HG03095 (cell line): ENCODE data around the gene PTCD1.

Experiments used
- ATAC-seq: cut with Tn5 transposase; IDR thresholded peaks from one replicate; pipeline ENCODE4 v1.9.1; 2021; ENCODE audit warnings: moderate library complexity; ENCODE audit not compliant: unreplicated experiment

PTCD1 gene

DNA sequence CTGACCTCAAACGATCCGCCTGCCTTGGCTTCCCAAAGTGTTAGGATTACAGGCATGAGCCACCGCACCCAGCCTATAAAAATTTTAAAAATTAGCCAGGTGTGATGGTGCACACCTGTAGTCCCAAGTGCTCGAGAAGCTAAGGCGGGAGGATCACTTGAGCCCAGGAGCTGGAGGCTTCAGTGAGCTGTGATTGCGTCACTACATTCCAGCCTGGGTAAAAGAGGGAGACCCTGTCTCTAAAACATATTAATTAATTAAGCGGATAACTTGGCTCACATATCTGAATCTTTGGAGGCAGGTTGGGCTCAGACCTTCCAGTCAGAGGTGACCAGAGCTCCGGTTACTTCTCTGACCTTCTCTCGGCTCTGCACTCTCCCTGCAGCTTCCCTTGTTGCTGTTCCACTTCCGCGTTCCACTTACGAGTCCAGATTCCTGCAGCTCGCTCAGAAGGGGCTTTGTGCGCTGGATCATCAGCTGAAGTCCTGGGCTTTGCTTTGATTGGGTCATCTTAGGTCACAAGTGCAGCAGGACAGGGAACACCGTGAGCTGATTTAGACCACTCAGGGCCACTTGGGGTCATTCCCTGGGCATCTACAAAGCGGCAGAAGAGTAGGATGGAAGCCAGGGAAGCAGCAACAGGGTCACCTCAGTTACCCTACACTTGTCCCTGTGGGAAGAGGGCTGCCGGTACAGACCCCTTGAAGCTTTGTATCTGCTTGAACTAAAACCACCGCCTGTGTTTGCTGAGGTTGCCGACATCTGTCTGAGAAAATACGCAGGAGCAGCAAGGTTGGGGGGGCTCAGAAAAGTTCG lies 66.1 kb downstream of the PTCD1 start:
- ATAC-seq = no peak

DNA sequence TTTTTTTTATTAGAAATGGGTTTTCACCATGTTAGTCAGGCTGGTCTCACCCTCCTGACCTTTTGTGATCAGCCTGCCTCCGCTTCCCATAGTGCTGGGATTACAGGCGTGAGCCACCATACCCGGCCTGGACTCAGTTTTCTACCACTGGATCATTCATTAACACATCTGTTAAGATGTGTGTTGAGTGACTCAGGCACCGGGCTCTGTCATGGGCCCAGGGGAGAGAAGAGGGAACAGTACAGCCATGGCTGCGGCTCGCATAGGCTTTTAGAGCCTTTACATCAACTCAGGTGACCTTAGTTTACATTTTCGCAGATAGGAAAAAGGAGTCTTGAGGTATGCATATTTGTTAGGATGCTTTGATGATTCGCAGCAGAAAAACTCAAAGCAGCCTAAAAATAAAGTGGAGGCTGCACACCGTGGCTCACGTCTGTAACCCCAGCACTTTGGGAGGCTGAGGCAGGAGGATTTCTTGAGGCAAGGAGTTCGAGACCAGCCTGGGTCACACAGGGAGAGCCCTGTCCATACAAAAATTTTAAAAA lies 67.2 kb downstream of the PTCD1 start:
- ATAC-seq = no peak

DNA sequence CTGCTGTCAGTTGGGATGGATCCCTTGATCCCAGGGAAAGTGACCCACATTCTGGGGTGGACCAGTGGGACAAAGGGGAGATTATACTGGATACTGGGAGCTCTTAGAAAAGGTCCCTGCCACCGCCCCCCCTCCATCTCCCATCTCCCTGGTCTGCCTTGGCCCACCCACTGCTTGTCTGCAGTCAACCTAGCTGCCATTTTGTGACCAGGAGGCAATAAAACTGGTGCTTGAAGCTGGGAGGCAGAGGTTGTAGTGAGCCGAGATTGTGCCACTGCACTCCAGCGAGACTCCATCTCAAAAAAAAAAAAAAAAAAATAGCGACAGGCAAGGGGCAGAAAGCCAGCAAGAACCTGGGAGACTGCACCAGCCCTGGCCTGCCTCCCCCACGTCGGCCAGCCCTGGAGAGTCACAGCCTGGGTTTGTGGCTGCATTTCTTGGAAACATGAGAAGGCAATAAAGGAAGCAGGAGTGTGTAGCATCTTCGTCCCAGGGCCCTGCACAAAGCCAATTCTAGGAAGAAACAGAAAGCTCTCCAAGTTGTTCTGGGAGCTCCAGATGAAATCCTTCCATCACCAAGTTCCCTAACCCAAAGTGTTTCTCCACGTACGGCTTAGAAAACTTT lies 68.7 kb downstream of the PTCD1 start:
- no peak for ATAC-seq

DNA sequence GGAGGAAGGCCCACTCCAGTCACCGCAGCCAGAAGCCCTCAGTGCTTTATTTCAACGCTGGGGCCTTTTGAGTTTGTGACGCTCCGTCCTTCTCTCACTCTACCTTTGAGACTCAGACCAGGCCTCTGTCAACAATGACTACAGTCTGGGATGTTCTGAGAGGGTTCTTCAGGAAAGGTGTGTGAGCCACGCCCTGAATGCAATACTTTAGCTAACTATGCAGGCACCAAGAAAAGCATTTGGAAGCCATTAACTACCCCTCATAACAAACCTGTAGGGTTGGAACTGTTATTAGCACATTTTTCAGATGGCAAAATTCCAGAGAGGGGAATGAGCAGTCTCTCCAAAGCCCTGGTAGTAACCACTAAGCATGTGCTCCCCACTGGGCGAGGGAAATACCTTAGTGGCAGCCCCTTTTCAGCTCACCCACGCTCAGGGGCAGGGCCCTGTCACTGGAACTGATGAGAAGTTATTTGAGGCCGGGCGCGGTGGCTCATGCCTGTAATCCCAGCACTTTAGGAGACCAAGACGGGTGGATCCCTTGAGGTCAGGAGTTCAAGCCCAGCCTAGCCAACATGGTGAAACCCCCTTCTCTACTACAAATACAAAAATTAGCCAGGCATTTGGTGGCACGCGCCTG lies 69.7 kb downstream of the PTCD1 start:
- no peak for ATAC-seq
